OCI-LY1 (cell line): ENCODE data around the gene TEPSIN.

Experiments used
- H2AFZ ChIP-seq: fragments of 200-600 bp; sonication (generic), shearing (Covaris generic); 2 replicates; pipeline ENCODE4 v1.6.0; 2014; ENCODE audit warnings: antibody characterized with exemption, mild to moderate bottlenecking, low read length
- H3F3A ChIP-seq: fragments of 200-600 bp; sonication (generic), shearing (Covaris generic); 2 replicates; pipeline ENCODE4 v1.6.0; 2014; ENCODE audit warnings: mild to moderate bottlenecking, antibody characterized with exemption, low read length, moderate library complexity; ENCODE audit not compliant: insufficient read depth
- H3K27ac ChIP-seq: fragments of 200-600 bp; sonication (generic); 2 replicates; pipeline ENCODE4 v1.5.1; 2014; ENCODE audit warnings: low read length, mixed run types, mild to moderate bottlenecking, low read depth; ENCODE audit not compliant: poor library complexity, severe bottlenecking
- H3K27me3 ChIP-seq: fragments of 200-600 bp; sonication (generic); 2 replicates; pipeline ENCODE4 v1.6.0; 2014; ENCODE audit warnings: antibody characterized with exemption, mild to moderate bottlenecking, low read length, moderate library complexity; ENCODE audit not compliant: insufficient read depth
- H3K36me3 ChIP-seq: fragments of 200-600 bp; sonication (generic); 2 replicates; pipeline ENCODE4 v1.6.1; 2014; ENCODE audit warnings: mild to moderate bottlenecking, antibody characterized with exemption, low read length, moderate library complexity, mixed read lengths; ENCODE audit not compliant: insufficient read depth
- H3K4me1 ChIP-seq: fragments of 200-600 bp; sonication (generic); 2 replicates; pipeline ENCODE4 v1.5.1; 2014; ENCODE audit warnings: mild to moderate bottlenecking, low read length, moderate library complexity; ENCODE audit not compliant: insufficient read depth, severe bottlenecking
- H3K4me2 ChIP-seq: fragments of 200-600 bp; sonication (generic), shearing (Covaris generic); 2 replicates; pipeline ENCODE4 v1.6.1; 2014; ENCODE audit warnings: low read length
- H3K4me3 ChIP-seq: fragments of 200-600 bp; sonication (generic); 2 replicates; pipeline ENCODE4 v1.5.1; 2014; ENCODE audit warnings: low read length, low read depth, mild to moderate bottlenecking, mixed read lengths; ENCODE audit not compliant: poor library complexity, severe bottlenecking
- H3K79me2 ChIP-seq: fragments of 200-600 bp; shearing (Covaris generic); 2 replicates; pipeline ENCODE4 v1.6.1; 2016; ENCODE audit warnings: mixed run types, low read length, mixed read lengths; ENCODE audit not compliant: insufficient read depth
- H3K9ac ChIP-seq: fragments of 200-600 bp; sonication (generic), shearing (Covaris generic); 2 replicates; pipeline ENCODE4 v1.6.1; 2014; ENCODE audit warnings: mild to moderate bottlenecking, low read length, mixed read lengths
- H3K9me2 ChIP-seq: fragments of 200-600 bp; sonication (generic), shearing (Covaris generic); 2 replicates; pipeline ENCODE4 v1.6.1; 2014; ENCODE audit warnings: low read depth, mild to moderate bottlenecking, low read length, mixed read lengths
- H3K9me3 ChIP-seq: fragments of 200-600 bp; shearing (Covaris generic); 2 replicates; pipeline ENCODE4 v1.6.1; 2014; ENCODE audit warnings: low read length, mixed read lengths
- H4K20me1 ChIP-seq: fragments of 200-600 bp; sonication (generic), shearing (Covaris generic); 2 replicates; pipeline ENCODE4 v1.6.0; 2016; ENCODE audit warnings: mild to moderate bottlenecking, low read length; ENCODE audit not compliant: insufficient read depth
- CTCF ChIP-seq: fragments of 200-600 bp; sonication (generic), shearing (Covaris generic); IDR thresholded peaks from 2 replicates; pipeline ENCODE4 v1.5.1; 2017; ENCODE audit warnings: mild to moderate bottlenecking, antibody characterized with exemption, low read length, moderate library complexity, mixed read lengths
- EZH2 ChIP-seq: fragments of 200-600 bp; sonication (generic), shearing (Covaris generic); IDR thresholded peaks from 2 replicates; pipeline ENCODE4 v1.8.0; 2017; ENCODE audit warnings: borderline replicate concordance, mixed run types, mild to moderate bottlenecking, antibody characterized with exemption, low read length, moderate library complexity, mixed read lengths

Gene TEPSIN

GRCh38 chr17:81279278-81280275, 40.7 kb upstream of the TEPSIN start:
- H2AFZ ChIP-seq: no peak overlapping the region
- H3K27me3 ChIP-seq: no peaks in the 10 kb centered on the region
- H3K27ac ChIP-seq: peak overlapping the region; percentile 24
- no peaks in the 10 kb centered on the region for H3K79me2 ChIP-seq
- H3K4me1 ChIP-seq: peaks cover 10% of the 10 kb centered on the region
- no peaks in the 10 kb centered on the region for H3K9me2 ChIP-seq
- no peak for TF ChIP-seq EZH2
- no peak for TF ChIP-seq CTCF
- no peak overlapping the region for H3K4me2 ChIP-seq
- H3K36me3 ChIP-seq: peaks cover 24% of the 10 kb centered on the region
- H3F3A ChIP-seq: no peaks in the 10 kb centered on the region
- no peaks in the 10 kb centered on the region for H4K20me1 ChIP-seq
- no peak overlapping the region for H3K4me3 ChIP-seq
- no peak overlapping the region for H3K9ac ChIP-seq
- H3K9me3 ChIP-seq: no peaks in the 10 kb centered on the region

- Histone ChIP-seq H3K9me3 (no peaks in the 10 kb centered on the region), H3K27ac (no peak overlapping the region), H3K9ac (no peak overlapping the region), H3K27me3 (no peaks in the 10 kb centered on the region), H4K20me1 (no peaks in the 10 kb centered on the region), H3K36me3 (peaks cover 27% of the 10 kb centered on the region), H3K9me2 (no peaks in the 10 kb centered on the region), H2AFZ (no peak overlapping the region), H3K4me1 (peaks cover 10% of the 10 kb centered on the region), H3K79me2 (no peaks in the 10 kb centered on the region), H3K4me3 (no peak overlapping the region), H3K4me2 (no peak overlapping the region), H3F3A (no peaks in the 10 kb centered on the region)
- TF ChIP-seq CTCF (no peak), EZH2 (no peak)
Measured at GRCh38 chr17:81278831-81279230, 40.0 kb upstream of the TEPSIN start.

GRCh38 chr17:81277946-81278693, 39.3 kb upstream of the TEPSIN start:
- H3K4me2 ChIP-seq: no peak overlapping the region
- H3K4me3 ChIP-seq: no peak overlapping the region
- no peak overlapping the region for H3K9ac ChIP-seq
- H3F3A ChIP-seq: no peaks in the 10 kb centered on the region
- no peaks in the 10 kb centered on the region for H4K20me1 ChIP-seq
- H3K9me3 ChIP-seq: no peaks in the 10 kb centered on the region
- H3K4me1 ChIP-seq: peaks cover 10% of the 10 kb centered on the region
- H3K79me2 ChIP-seq: no peaks in the 10 kb centered on the region
- peaks cover 34% of the 10 kb centered on the region for H3K36me3 ChIP-seq
- H3K27ac ChIP-seq: no peak overlapping the region
- H3K27me3 ChIP-seq: no peaks in the 10 kb centered on the region
- H3K9me2 ChIP-seq: no peaks in the 10 kb centered on the region
- no peak for TF ChIP-seq EZH2
- no peak for TF ChIP-seq CTCF
- H2AFZ ChIP-seq: no peak overlapping the region
